Sigmoid colon (tissue), 7 donors: ENCODE results near the gene CUL4A. TPM values are rescaled to one million over a fixed set of nuclear protein-coding genes. Genes with fewer than 3 reads are reported as not detected.
"Not testable (repeated sequence)": the region's sequence is repeated elsewhere in the genome, so short reads cannot be mapped to it uniquely, and the experiment has no call there.

Experiments used
- DNase-seq: peaks from one replicate; pipeline ENCODE4 v3.0.0-alpha.2; 2019
- H3K27ac ChIP-seq, 4 donors: fragments of 200-600 bp; sonication (generic); one replicate each; pipeline ENCODE4 v1.5.1; 2016 to 2019; ENCODE audit warnings: mild to moderate bottlenecking in 1 of 4
- H3K27me3 ChIP-seq, 3 donors: fragments of 200-600 bp; sonication (generic); one replicate each; pipeline ENCODE4 v1.5.1; 2019; ENCODE audit warnings: mild to moderate bottlenecking in 1 of 3
- H3K36me3 ChIP-seq, 4 donors: fragments of 200-600 bp; sonication (generic); one replicate each; pipeline ENCODE4 v1.5.1; 2016 to 2019
- H3K4me1 ChIP-seq, 4 donors: fragments of 200-600 bp; sonication (generic); one replicate each; pipeline ENCODE4 v1.5.1; 2017 to 2019
- H3K4me3 ChIP-seq, 4 donors: fragments of 200-600 bp; sonication (generic); one replicate each; pipeline ENCODE4 v1.5.1; 2017 to 2019; ENCODE audit warnings: mild to moderate bottlenecking in 2 of 4, moderate library complexity in 1 of 4
- H3K9me3 ChIP-seq, 4 donors: fragments of 200-600 bp in 3 of 4; sonication (generic) in 3 of 4; one replicate each; pipeline versions ENCODE4 v1.5.1 to v1.6.1; 2013 to 2019
- CTCF ChIP-seq, 4 experiments: fragments of 450-650 bp in 3 of 4; fragments of 200-600 bp in 1 of 4; IDR thresholded peaks; one replicate each; pipeline ENCODE4 v1.5.1; 2016 to 2019; ENCODE audit warnings: antibody characterized with exemption in 4 of 4, mild to moderate bottlenecking in 3 of 4, moderate library complexity in 2 of 4
- EP300 ChIP-seq, 4 donors: sonication (generic); formaldehyde crosslinking; IDR thresholded peaks; one replicate each; pipeline ENCODE4 v1.6.1; 2017; ENCODE audit warnings: antibody characterized with exemption in 4 of 4
- POLR2A ChIP-seq, 2 donors: fragments of 450-650 bp; IDR thresholded peaks; one replicate each; pipeline ENCODE4 v1.6.1; 2016; ENCODE audit warnings: antibody characterized with exemption in 2 of 2, mild to moderate bottlenecking in 2 of 2, moderate library complexity in 2 of 2
- POLR2AphosphoS5 ChIP-seq, 4 donors: sonication (generic); formaldehyde crosslinking; IDR thresholded peaks; one replicate each; pipeline ENCODE4 v1.6.1; 2017; ENCODE audit warnings: antibody characterized with exemption in 4 of 4
- WGBS, 2 donors: extraction: QIAGEN DNeasy Blood & Tissue Kit; methylation state at CpG; one replicate each; pipeline ENCODE4 v1.1.7; 2013; 5-methylcytosine and 5-hydroxymethylcytosine counted together
- intact Hi-C: fragments of 100-400 bp; cut with DNase I; formaldehyde crosslinking; loops from one replicate; pipeline ENCODE4 v1.15.1; 2023
- polyA plus RNA-seq, 3 donors: library from polyadenylated mRNA; stranded (reverse); fragments of 200-250 nt; gene quantifications; one replicate each; pipeline ENCODE4 v1.2.3, GENCODE V29; 2013
- total RNA-seq, 4 donors: library from RNA; depleted of rRNA; stranded (reverse); fragments of >200 nt; gene quantifications; one replicate each; pipeline ENCODE4 v1.1.0, GENCODE V29; 2016
- donor health status: healthy with polysubstance abuse.
- donor health status: Bipolar disorder and iron deficiency.
- donor health status: healthy.

Gene CUL4A
- total and polyA plus RNA-seq, 7 donors, result 22.2 to 115 (median 72.6) TPM

GRCh38 chr13:113245849-113246796 is 36.7 kb downstream of the CUL4A start:
- Histone ChIP-seq H3K27ac (no peak overlapping the region), H3K4me3 (no peak overlapping the region), H3K36me3 (peaks cover 24 to 100% (median 65%) of the 10 kb centered on the region in 4 donors), H3K27me3 (no peaks in the 10 kb centered on the region), H3K9me3 (no peaks in the 10 kb centered on the region), H3K4me1 (no peaks in the 10 kb centered on the region)
- WGBS, 2 donors, result 78 to 85% methylated on average over 10 of the region's 10 CpGs
- no peak for DNase-seq
- TF ChIP-seq CTCF (IDR thresholded peaks at IDR 0.05) (no peak), POLR2AphosphoS5 (IDR thresholded peaks at IDR 0.05) (no peak), POLR2A (IDR thresholded peaks at IDR 0.05) (no peak), EP300 (IDR thresholded peaks at IDR 0.05) (no peak)
- intact Hi-C loops, result no loop called here

DNA sequence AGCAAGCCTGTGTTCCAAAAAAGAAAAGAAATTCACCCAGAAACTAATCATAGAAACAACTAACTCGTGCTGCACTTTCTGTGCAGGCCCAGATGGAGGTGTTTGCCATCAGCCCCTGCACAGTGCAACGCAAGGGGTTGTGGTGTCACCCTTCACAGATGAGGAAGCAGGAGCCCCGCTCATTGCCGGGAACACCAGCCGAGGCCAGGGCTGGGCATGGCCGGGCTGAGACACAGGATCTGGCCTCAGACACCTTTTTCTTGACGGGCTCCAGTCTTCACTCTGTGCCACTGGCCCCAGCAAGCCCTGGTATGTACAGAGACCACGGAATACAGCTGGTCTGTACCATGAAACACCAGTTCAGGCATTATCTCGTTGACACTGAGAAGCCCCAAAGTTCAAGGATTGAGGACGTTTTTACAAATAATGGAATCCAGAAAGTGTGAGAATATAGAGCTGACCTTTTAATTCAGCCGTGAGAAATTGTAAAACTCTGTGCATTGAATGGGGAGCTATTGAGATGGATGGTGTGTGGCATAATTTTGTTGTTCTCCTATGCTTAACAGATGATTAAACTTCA is 43.2 kb downstream of the CUL4A start:
- intact Hi-C loops, result no loop called here
- WGBS, 2 donors, result 86 to 92% methylated on average over 11 of the region's 11 CpGs
- Histone ChIP-seq H3K9me3 (no peaks in the 10 kb centered on the region), H3K4me3 (no peak overlapping the region), H3K4me1 (no peaks in the 10 kb centered on the region), H3K27me3 (no peaks in the 10 kb centered on the region), H3K27ac (no peak overlapping the region), H3K36me3 (peaks cover 16 to 99% (median 48%) of the 10 kb centered on the region in 4 donors)
- no peak for DNase-seq
- no peak for TF ChIP-seq POLR2AphosphoS5 (IDR thresholded peaks at IDR 0.05)
- TF ChIP-seq EP300 (IDR thresholded peaks at IDR 0.05), result no peak
- TF ChIP-seq POLR2A (IDR thresholded peaks at IDR 0.05), result no peak
- TF ChIP-seq CTCF (IDR thresholded peaks at IDR 0.05), result no peak

DNA sequence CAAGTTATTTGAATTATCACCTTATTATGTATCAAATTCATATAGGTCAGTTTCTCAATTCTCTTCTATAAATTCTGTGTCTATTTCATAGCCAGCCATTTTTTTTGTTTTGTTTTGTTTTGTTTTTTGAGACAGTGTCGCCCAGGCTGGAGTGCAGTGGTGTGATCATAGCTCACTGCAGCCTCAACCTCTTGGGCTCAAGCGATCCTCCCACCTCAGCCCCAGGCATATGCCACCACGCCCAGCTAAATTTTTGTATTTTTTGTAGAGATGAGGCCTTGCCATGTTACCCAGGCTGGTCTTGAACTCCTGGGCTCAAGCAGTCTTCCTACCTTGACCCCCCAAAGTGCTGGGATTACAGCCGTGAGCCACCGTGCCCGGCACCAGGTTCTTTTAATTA is 48.5 kb downstream of the CUL4A start:
- H3K9me3 ChIP-seq, H3K4me1 ChIP-seq, intact Hi-C loops, H3K27ac ChIP-seq, H3K4me3 ChIP-seq, DNase-seq, H3K27me3 ChIP-seq: not testable (repeated sequence)
- 96 to 98% methylated on average over 6 of the region's 6 CpGs for WGBS, 2 donors
- H3K36me3 ChIP-seq, result peaks cover 14 to 98% (median 31%) of the 10 kb centered on the region in 4 donors

DNA sequence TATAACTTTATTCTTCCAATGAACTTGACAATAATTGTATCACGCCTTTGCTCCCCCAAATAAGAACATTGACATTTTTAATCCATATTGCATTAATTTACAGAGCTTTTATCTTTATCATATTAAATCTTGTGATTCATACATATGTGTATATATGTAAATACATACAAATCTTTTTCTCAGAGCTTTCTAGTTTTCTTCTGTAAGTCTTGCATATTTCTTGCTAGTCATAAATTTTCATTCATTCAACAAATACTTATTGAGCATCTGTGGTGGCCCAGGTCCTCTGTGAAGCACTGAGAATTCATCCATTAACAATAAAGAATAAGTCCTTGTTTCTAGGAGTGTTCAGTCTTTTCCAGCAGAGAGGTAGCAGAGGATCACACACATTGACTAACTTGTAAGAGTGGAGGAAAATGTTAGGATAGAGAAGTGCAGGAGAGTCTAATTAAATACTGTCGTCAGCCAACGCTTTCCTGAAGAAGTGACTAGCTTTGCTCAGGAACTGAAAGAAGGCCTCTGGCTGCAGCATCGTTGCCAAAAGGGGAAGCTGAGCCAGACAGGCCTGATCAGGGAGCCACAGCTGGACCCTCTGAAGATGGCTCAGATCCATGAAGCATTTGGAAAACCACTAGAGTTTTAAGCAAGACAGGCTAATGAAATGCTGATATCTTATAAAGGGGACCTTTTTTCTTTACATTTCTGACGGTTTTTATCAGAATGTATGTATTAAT is 49.1 kb downstream of the CUL4A start:
- TF ChIP-seq EP300 (IDR thresholded peaks at IDR 0.05), result no peak
- no peak for TF ChIP-seq POLR2AphosphoS5 (IDR thresholded peaks at IDR 0.05)
- TF ChIP-seq CTCF (IDR thresholded peaks at IDR 0.05), result no peak
- no peak for TF ChIP-seq POLR2A (IDR thresholded peaks at IDR 0.05)
- no peaks in the 10 kb centered on the region for H3K4me1 ChIP-seq
- peaks cover 17 to 94% (median 32%) of the 10 kb centered on the region in 4 donors for H3K36me3 ChIP-seq
- DNase-seq, result no peak
- no peak overlapping the region for H3K27ac ChIP-seq
- no peaks in the 10 kb centered on the region for H3K27me3 ChIP-seq
- no peaks in the 10 kb centered on the region for H3K9me3 ChIP-seq
- intact Hi-C loops, result no loop called here
- H3K4me3 ChIP-seq, result no peak overlapping the region
- 82 to 95% methylated on average over 5 of the region's 5 CpGs for WGBS, 2 donors

DNA sequence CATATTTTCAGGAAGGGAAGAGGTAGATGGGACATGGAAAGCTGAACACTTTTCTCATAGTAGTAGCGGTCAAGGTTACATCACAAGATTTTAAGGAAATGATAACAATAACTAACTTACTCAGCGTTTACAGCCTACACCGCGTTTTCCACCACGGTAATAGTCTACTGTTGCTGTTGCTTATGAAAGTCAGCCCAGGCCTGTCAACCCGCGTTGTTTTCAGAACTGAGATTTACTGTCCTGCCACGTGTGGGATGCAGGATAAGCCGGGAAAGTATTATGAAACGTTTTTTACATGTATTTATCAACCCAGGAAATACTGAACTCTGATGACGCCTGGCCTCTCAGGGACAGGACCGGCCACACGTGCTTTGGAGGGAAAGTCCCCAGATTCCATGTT is 51.6 kb downstream of the CUL4A start:
- TF ChIP-seq POLR2AphosphoS5 (IDR thresholded peaks at IDR 0.05) (no peak), POLR2A (IDR thresholded peaks at IDR 0.05) (no peak), CTCF (IDR thresholded peaks at IDR 0.05) (no peak), EP300 (IDR thresholded peaks at IDR 0.05) (no peak)
- intact Hi-C loops, result no loop called here
- no peaks in the 10 kb centered on the region for H3K4me1 ChIP-seq
- H3K36me3 ChIP-seq, result peaks cover 17 to 87% (median 33%) of the 10 kb centered on the region in 4 donors
- no peak for DNase-seq
- WGBS, 2 donors, result 90 to 93% methylated on average over 13 of the region's 13 CpGs
- H3K27me3 ChIP-seq, result no peaks in the 10 kb centered on the region
- H3K4me3 ChIP-seq, result no peak overlapping the region
- no peaks in the 10 kb centered on the region for H3K9me3 ChIP-seq
- no peak overlapping the region for H3K27ac ChIP-seq

GRCh38 chr13:113263016-113263415 is 53.6 kb downstream of the CUL4A start:
- H3K27ac ChIP-seq, intact Hi-C loops, H3K4me1 ChIP-seq, H3K4me3 ChIP-seq, H3K27me3 ChIP-seq, DNase-seq, H3K9me3 ChIP-seq: not testable (repeated sequence)
- H3K36me3 ChIP-seq, result peaks cover 17 to 68% (median 26%) of the 10 kb centered on the region in 4 donors
- 78 to 89% methylated on average over 14 of the region's 14 CpGs for WGBS, 2 donors
